Smooth muscle cell (in vitro differentiated cells): ENCODE results near the gene MAP6D1. TPM values are rescaled to one million over a fixed set of nuclear protein-coding genes. Genes with fewer than 3 reads are reported as not detected.
"Not testable (repeated sequence)": the region's sequence is repeated elsewhere in the genome, so short reads cannot be mapped to it uniquely, and the experiment has no call there.

Experiments used
- DNase-seq: peaks from one replicate; lab custom pipeline; 2025; ENCODE audit not compliant: unreplicated experiment; lab: John Stamatoyannopoulos, UW
- H2AFZ ChIP-seq: fragments of 200-600 bp; sonication (generic); 2 replicates; pipeline ENCODE4 v1.6.0; 2016; ENCODE audit warnings: antibody characterized with exemption, low read depth, mild to moderate bottlenecking
- H3F3A ChIP-seq: fragments of 200-600 bp; sonication (generic); 2 replicates; pipeline ENCODE4 v1.6.0; 2017; ENCODE audit warnings: antibody characterized with exemption, low read depth
- H3K27ac ChIP-seq: fragments of 200-600 bp; sonication (generic); 2 replicates; pipeline ENCODE4 v1.5.1; 2016; ENCODE audit warnings: low read depth, mild to moderate bottlenecking
- H3K27me3 ChIP-seq: fragments of 200-600 bp; sonication (generic); 2 replicates; pipeline ENCODE4 v1.6.1; 2016; ENCODE audit warnings: low read depth, mild to moderate bottlenecking
- H3K36me3 ChIP-seq: fragments of 200-600 bp; sonication (generic); 2 replicates; pipeline ENCODE4 v1.5.1; 2016; ENCODE audit warnings: low read depth
- H3K4me1 ChIP-seq: fragments of 200-600 bp; sonication (generic); 2 replicates; pipeline ENCODE4 v1.5.1; 2016; ENCODE audit warnings: low read depth
- H3K4me2 ChIP-seq: fragments of 200-600 bp; sonication (generic); 2 replicates; pipeline ENCODE4 v1.6.0; 2016; ENCODE audit warnings: mild to moderate bottlenecking
- H3K4me3 ChIP-seq: fragments of 200-600 bp; sonication (generic); 2 replicates; pipeline ENCODE4 v1.5.1; 2016; ENCODE audit warnings: mild to moderate bottlenecking
- H3K79me2 ChIP-seq: fragments of 200-600 bp; sonication (generic); 2 replicates; pipeline ENCODE4 v1.6.0; 2016; ENCODE audit warnings: low read depth, mild to moderate bottlenecking
- H3K9ac ChIP-seq: fragments of 200-600 bp; sonication (generic); 2 replicates; pipeline ENCODE4 v1.6.0; 2016; ENCODE audit warnings: low read depth
- H3K9me3 ChIP-seq: fragments of 200-600 bp; sonication (generic); replicated peaks from 2 replicates; pipeline ENCODE4 v1.5.1; 2016; ENCODE audit warnings: low read depth
- H4K20me1 ChIP-seq: fragments of 200-600 bp; sonication (generic); 2 replicates; pipeline ENCODE4 v1.6.0; 2016; ENCODE audit warnings: low read depth
- CTCF ChIP-seq: fragments of 200-600 bp; sonication (generic); IDR thresholded peaks from 2 replicates; pipeline ENCODE4 v1.5.1; 2017; ENCODE audit warnings: borderline replicate concordance, mild to moderate bottlenecking, antibody characterized with exemption; ENCODE audit not compliant: insufficient read depth, poor library complexity, severe bottlenecking
- WGBS: methylation state at CpG from one replicate; pipeline ENCODE4 v1.1.7; 2016; ENCODE audit warnings: low lambda C conversion rate; 5-methylcytosine and 5-hydroxymethylcytosine counted together
- polyA plus RNA-seq: library from polyadenylated mRNA; unstranded; fragments of >200 nt; fragmentation: Nextera tagmentation; extraction: Ambion mirVana; gene quantifications from 2 replicates; pipeline ENCODE4 v1.2.1, GENCODE V29; 2016
- total RNA-seq: library from RNA; depleted of rRNA; stranded (reverse); fragments of >200 nt; gene quantifications from 2 replicates; pipeline ENCODE4 v1.2.3, GENCODE V29; 2014

MAP6D1 gene
- total and polyA plus RNA-seq, 2 experiments from 2014 or later, result 2.4 to 3.8 TPM

DNA sequence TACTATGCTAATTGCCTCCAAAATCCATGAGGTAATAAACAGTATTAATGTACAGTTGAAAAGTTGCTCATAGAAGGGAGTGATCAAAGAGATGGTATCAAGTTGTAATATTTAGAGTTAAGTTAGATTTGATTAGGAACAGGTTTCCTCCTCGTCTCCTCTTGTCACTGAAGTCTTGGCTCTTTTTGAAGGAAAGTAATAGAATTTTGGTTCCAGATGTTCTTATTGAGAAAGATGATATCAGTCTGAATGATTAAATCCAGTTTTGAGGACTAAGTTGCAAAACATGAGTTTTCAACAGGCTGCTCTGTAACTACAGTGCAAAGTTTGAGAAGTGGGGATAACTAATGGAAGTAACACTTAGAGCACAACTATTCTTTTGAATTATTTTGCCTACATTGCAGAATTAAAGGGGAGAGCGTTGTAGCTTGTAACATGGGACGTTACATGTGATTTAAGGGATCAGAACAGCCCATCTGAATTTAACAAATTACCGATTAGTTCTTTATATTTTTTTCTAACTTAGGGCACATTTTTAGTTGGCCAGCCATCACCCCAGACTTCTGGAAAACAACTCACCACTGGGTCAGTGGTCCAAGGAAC lies 48.3 kb downstream of the MAP6D1 start:
- WGBS, result 96% methylated on average over 4 of the region's 4 CpGs
- H3K27me3 ChIP-seq, result no peaks in the 10 kb centered on the region
- H3K4me2 ChIP-seq, result no peak overlapping the region
- H3K27ac ChIP-seq, result no peak overlapping the region
- H3F3A ChIP-seq, result no peaks in the 10 kb centered on the region
- peaks cover 9% of the 10 kb centered on the region for H4K20me1 ChIP-seq
- H3K79me2 ChIP-seq, result no peaks in the 10 kb centered on the region
- no peak for TF ChIP-seq CTCF
- H3K36me3 ChIP-seq, result peaks cover 22% of the 10 kb centered on the region
- H3K9ac ChIP-seq, result no peak overlapping the region
- no peaks in the 10 kb centered on the region for H3K9me3 ChIP-seq
- no peak for DNase-seq
- H3K4me3 ChIP-seq, result no peak overlapping the region
- H2AFZ ChIP-seq, result no peak overlapping the region
- H3K4me1 ChIP-seq, result no peaks in the 10 kb centered on the region

DNA sequence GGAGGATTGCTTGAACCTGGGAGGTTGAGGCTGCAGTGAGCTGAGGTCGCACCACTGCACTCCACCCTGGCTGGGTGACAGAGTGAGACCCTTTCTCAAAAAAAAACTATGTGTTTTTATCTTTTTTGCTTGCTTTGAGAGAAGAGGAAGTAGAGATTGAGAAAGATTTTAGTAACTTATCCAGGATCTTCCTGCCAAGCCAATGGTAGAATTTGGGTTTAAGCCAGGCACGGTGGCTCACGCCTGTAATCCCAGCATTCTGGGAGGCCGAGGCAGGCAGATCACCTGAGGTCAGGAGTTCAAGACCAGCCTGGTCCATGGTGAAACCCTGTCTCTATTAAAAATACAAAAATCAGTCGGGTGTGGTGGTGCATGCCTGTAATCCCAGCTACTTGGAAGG lies 48.9 kb downstream of the MAP6D1 start:
- not testable (repeated sequence) for H3K27ac ChIP-seq, H3K4me3 ChIP-seq, H2AFZ ChIP-seq, H3K4me2 ChIP-seq, H3K4me1 ChIP-seq, H3K9ac ChIP-seq, H3K27me3 ChIP-seq, H4K20me1 ChIP-seq, H3K79me2 ChIP-seq, DNase-seq, H3K9me3 ChIP-seq, H3F3A ChIP-seq
- 99% methylated on average over 5 of the region's 5 CpGs for WGBS
- peaks cover 22% of the 10 kb centered on the region for H3K36me3 ChIP-seq

GRCh38 chr3:183775781-183776180 lies 49.6 kb downstream of the MAP6D1 start:
- no peak for TF ChIP-seq CTCF
- no peaks in the 10 kb centered on the region for H3F3A ChIP-seq
- H3K4me2 ChIP-seq, result no peak overlapping the region
- H2AFZ ChIP-seq, result no peak overlapping the region
- H3K79me2 ChIP-seq, result no peaks in the 10 kb centered on the region
- H4K20me1 ChIP-seq, result no peaks in the 10 kb centered on the region
- H3K27ac ChIP-seq, result no peak overlapping the region
- no peaks in the 10 kb centered on the region for H3K27me3 ChIP-seq
- no peak for DNase-seq
- peaks cover 22% of the 10 kb centered on the region for H3K36me3 ChIP-seq
- no peak overlapping the region for H3K4me3 ChIP-seq
- H3K4me1 ChIP-seq, result no peaks in the 10 kb centered on the region
- H3K9ac ChIP-seq, result no peak overlapping the region
- WGBS, result 98% methylated on average over 5 of the region's 5 CpGs
- H3K9me3 ChIP-seq, result no peaks in the 10 kb centered on the region

GRCh38 chr3:183774631-183775030 lies 50.7 kb downstream of the MAP6D1 start:
- H3K9me3 ChIP-seq, result no peaks in the 10 kb centered on the region
- 92% methylated on average over 3 of the region's 3 CpGs for WGBS
- no peak overlapping the region for H3K4me3 ChIP-seq
- H3K27me3 ChIP-seq, result no peaks in the 10 kb centered on the region
- H3K9ac ChIP-seq, result no peak overlapping the region
- H3K27ac ChIP-seq, result no peak overlapping the region
- no peak overlapping the region for H3K4me2 ChIP-seq
- H4K20me1 ChIP-seq, result no peaks in the 10 kb centered on the region
- peaks cover 13% of the 10 kb centered on the region for H3K36me3 ChIP-seq
- no peaks in the 10 kb centered on the region for H3K79me2 ChIP-seq
- H3F3A ChIP-seq, result no peaks in the 10 kb centered on the region
- H3K4me1 ChIP-seq, result no peaks in the 10 kb centered on the region
- no peak for DNase-seq
- H2AFZ ChIP-seq, result no peak overlapping the region
- no peak for TF ChIP-seq CTCF
